Mesenchymal stem cell (in vitro differentiated cells and primary cell): ENCODE results near the gene ZFY. TPM values are rescaled to one million over a fixed set of nuclear protein-coding genes. Genes with fewer than 3 reads are reported as not detected.

ENCODE experiments used
- small RNA-seq: library from polyadenylated mRNA; stranded (forward); fragments of <200 nt; extraction: miRNeasy Mini kit (QIAGEN cat#:217004); gene quantifications from one replicate; pipeline ENCODE3, GENCODE V24; 2013; ENCODE audit warnings: low read depth

Gene ZFY

Small RNAs within 50 kb of the gene (small RNA-seq; reads per million reads assigned to genes)
- gene EEF1A1P41 = not detected
